ENCODE measurements around the gene TNFRSF1B. TPM values are rescaled to one million over a fixed set of nuclear protein-coding genes. Genes with fewer than 3 reads are reported as not detected.
A peak's percentile ranks its signal among the peaks of the same experiment; 100 is the strongest.

The TNFRSF1B gene
- total RNA-seq, 1 donor from 2014 or later, result 139 TPM

GRCh38 chr1:12151465-12151864 lies 15.3 kb upstream of the TNFRSF1B start:
- Histone ChIP-seq H3K27me3 (no peaks in the 10 kb centered on the region), H3K4me1 (peaks cover 0 to 4% of the 10 kb centered on the region in 2 donors), H3K36me3 (no peaks in the 10 kb centered on the region), H3K4me3 (no peak overlapping the region), H3K9me3 (peaks cover 0 to 5% of the 10 kb centered on the region in 2 donors), H3K27ac (no peak overlapping the region)
- DNase-seq (ENCODE audit: low spot score in 2 of 2), result no peak
- intact Hi-C loops (cut with DNase I), result no loop called here
- TF ChIP-seq, protein P1, sequence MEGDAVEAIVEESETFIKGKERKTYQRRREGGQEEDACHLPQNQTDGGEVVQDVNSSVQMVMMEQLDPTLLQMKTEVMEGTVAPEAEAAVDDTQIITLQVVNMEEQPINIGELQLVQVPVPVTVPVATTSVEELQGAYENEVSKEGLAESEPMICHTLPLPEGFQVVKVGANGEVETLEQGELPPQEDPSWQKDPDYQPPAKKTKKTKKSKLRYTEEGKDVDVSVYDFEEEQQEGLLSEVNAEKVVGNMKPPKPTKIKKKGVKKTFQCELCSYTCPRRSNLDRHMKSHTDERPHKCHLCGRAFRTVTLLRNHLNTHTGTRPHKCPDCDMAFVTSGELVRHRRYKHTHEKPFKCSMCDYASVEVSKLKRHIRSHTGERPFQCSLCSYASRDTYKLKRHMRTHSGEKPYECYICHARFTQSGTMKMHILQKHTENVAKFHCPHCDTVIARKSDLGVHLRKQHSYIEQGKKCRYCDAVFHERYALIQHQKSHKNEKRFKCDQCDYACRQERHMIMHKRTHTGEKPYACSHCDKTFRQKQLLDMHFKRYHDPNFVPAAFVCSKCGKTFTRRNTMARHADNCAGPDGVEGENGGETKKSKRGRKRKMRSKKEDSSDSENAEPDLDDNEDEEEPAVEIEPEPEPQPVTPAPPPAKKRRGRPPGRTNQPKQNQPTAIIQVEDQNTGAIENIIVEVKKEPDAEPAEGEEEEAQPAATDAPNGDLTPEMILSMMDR (IDR thresholded peaks at IDR 0.05), result no peak

- Histone ChIP-seq H3K9me3 (peaks cover 0 to 5% of the 10 kb centered on the region in 2 donors), H3K4me3 (no peak overlapping the region), H3K4me1 (peaks cover 0 to 4% of the 10 kb centered on the region in 2 donors), H3K36me3 (no peaks in the 10 kb centered on the region), H3K27ac (peak overlapping the region in 1 of 2 donors; percentile 62), H3K27me3 (no peaks in the 10 kb centered on the region)
- intact Hi-C loops (cut with DNase I), result no loop called here
- TF ChIP-seq, protein P1 (IDR thresholded peaks at IDR 0.05), result no peak
- DNase-seq (ENCODE audit: low spot score in 2 of 2), result no peak
Observed at GRCh38 chr1:12152113-12152891, 14.5 kb upstream of the TNFRSF1B start.

DNA sequence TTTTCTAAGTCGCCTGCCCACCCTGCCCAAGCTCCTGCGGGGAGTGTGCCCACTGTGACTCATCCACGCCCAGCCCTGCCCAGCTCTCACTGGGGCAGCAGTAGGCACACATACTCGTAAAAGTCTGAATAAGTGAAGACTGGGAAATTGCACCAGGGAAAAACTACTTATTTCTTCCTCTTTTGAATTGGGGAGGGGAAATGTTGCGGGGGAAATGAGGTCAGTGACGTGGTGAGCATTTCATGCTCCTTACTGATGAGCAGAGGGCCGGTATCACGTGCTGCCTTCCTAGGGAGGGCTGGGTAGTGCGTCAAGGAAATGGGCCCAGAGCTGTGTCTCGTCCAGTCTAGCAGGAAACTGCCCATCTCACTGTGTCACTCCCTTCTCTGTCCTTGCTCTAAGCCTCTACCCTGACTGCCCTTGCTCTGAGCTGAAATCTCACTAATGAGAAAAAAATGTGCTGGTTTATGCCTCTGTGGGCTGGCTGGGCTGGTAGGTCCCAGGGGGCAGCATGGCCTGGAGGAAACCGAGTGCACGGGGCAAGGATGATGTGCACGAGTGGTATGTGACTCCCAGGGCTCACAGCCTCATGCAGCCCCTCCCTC lies 13.5 kb upstream of the TNFRSF1B start:
- TF ChIP-seq, protein P1 (IDR thresholded peaks at IDR 0.05), result no peak
- peak; percentile 70 to 83 for DNase-seq (ENCODE audit: low spot score in 2 of 2)
- intact Hi-C loops (cut with DNase I), result no loop called here
- H3K4me1 ChIP-seq, result peaks cover 0 to 4% of the 10 kb centered on the region in 2 donors
- H3K27ac ChIP-seq, result peak overlapping the region; percentile 62 to 69
- H3K4me3 ChIP-seq, result no peak overlapping the region
- no peaks in the 10 kb centered on the region for H3K36me3 ChIP-seq
- H3K9me3 ChIP-seq, result peaks cover 0 to 5% of the 10 kb centered on the region in 2 donors
- H3K27me3 ChIP-seq, result no peaks in the 10 kb centered on the region

GRCh38 chr1:12155328-12155727 lies 11.5 kb upstream of the TNFRSF1B start:
- Histone ChIP-seq H3K27me3 (no peaks in the 10 kb centered on the region), H3K9me3 (no peaks in the 10 kb centered on the region), H3K27ac (no peak overlapping the region), H3K4me1 (peaks cover 0 to 4% of the 10 kb centered on the region in 2 donors), H3K36me3 (no peaks in the 10 kb centered on the region), H3K4me3 (no peak overlapping the region)
- TF ChIP-seq, protein P1 (IDR thresholded peaks at IDR 0.05), result no peak
- intact Hi-C loops (cut with DNase I), result no loop called here
- no peak for DNase-seq (ENCODE audit: low spot score in 2 of 2)

DNA sequence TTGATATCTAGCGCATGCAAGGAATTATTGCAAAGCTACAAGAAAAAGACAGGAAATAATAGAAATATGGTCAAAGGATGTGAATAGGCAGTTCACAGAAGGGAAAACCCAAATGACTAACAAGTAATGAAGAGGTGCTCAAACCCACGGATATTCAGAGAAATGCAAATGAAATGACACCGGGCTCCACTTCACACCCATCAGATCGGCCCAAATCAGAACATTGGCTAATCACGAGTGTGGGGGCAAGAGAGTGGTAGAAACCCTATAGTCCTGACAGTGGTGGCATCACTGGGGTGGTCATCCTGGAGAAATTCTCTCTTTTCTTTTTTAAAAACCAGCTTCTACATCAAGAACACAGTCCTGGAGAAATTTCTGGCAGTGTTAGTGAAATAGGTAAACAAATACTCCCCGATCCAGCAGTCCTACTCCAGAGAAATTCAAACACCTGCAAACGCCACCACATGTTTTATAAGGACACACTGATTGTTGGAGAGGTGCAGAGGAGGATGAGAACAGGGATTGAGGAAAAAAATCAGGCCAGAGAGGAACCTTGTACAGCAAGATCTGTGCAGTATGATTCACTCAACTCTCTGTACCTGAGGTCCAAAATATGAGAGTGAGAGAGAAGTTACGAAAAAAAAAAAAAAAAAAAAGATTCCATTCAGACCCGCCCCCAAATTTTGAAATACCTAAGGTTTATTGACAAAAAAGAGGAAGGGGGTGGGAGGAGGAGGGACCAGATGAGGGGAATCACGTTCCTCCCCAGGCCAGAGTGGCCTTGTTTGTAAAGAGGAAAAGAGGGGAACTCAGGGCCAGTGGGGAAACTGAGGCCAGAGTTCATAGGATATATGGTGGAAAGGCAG lies 9.2 kb upstream of the TNFRSF1B start:
- intact Hi-C loops (cut with DNase I), result no loop called here
- Histone ChIP-seq H3K36me3 (no peaks in the 10 kb centered on the region), H3K4me3 (no peak overlapping the region), H3K27ac (no peak overlapping the region), H3K9me3 (no peaks in the 10 kb centered on the region), H3K4me1 (peaks cover 4 to 17% of the 10 kb centered on the region in 2 donors), H3K27me3 (no peaks in the 10 kb centered on the region)
- DNase-seq (ENCODE audit: low spot score in 2 of 2), result no peak
- TF ChIP-seq, protein P1 (IDR thresholded peaks at IDR 0.05), result no peak

All from ascending aorta (tissue), 2 donors.